NCI-H146 (cell line): Measurements from ENCODE around the gene PRPS2.

Experiments
- DNase-seq: peaks from one replicate; lab custom pipeline; 2025; lab: John Stamatoyannopoulos, UW

Gene PRPS2

DNA sequence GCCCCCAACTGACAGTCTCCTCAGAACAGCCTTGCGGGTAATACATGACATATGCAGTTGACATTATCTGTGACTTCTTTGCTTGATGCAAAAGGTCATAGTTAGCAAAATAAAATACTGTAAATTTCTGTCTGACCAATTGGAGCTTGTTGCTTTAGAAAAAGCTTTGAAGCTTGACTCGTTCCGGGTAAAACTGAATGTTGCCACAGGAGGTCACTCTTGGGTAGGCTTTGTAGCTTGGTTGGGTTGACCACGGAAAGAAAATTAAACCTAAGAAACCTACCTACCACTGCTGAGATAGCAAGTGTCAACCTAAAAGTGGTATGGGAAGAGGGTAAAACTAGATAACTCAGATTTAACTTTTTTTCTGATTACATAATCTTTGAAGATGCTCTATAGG is 23.2 kb downstream of the PRPS2 start:
- no peak for DNase-seq

DNA sequence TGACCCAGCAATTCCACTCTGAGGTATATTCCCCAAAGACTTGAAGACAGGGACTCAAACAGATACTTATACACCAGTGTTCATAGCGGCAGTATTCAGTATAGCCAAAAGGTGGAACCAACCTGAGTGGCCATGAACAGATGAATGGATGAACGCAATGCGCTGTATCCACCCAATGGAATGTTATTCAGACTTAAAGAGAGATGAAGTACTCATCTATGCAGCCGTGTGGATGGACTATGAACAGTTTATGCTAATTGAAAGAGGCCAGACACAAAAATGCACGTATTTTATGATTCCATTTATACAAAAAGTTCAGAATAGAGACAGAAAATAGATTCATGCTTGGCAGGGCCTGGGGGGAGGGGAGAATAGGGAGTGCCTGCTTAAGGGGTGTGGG is 26.3 kb downstream of the PRPS2 start:
- no peak for DNase-seq

DNA sequence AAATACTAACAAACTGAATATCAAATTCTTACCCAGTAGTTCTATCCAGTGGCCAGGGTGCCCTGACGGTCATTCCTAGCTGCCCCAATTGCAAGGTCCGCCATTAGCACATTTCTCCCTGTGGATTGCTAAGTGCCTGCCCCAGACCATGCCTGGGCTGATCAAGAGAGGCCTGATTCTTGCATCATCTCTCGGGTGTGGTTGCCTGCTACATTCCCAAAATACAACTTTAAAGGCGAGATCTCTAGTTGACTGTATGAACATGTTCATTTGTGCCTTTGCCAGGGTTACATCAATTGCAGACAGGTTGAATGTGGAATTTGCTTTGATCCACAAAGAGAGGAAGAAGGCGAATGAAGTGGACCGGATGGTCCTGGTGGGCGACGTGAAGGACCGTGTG is 28.0 kb downstream of the PRPS2 start:
- no peak for DNase-seq

DNA sequence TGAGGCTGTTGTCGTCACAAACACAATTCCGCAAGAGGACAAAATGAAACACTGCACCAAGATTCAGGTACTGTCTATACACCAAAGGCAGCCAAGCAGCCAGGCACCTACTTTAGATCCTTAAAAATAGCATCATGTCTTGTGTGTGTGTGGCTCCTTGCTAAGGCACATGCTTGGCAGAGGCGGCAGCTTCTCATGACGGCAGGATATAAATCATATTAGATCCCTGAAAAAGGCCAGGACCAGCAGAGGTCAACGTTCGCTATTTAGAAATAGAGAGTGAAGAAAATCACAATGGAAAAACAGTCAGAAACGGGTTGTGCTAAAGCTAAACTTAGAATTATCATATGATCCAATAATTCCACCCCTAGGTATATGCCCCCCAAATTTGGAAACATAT is 29.5 kb downstream of the PRPS2 start:
- no peak for DNase-seq

DNA sequence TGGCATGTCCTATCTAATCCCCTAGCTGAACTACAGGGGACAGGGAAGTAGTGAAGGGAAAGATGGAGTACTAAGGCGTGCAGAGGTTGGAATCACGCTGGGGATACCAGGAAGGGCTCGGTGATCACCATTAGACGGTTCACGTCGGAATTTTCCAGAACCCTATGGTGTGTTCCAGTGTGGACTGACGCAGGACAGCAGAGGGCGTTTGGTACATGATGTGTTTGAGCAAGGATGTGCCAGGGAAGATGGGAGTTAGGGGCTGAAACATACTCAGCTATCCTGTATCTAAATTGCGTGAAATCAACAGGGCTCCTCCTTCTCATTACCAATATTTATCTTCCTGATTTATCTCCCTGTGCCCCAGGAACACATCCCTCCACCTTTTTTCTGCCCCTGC is 33.7 kb downstream of the PRPS2 start:
- DNase-seq, result no peak

DNA sequence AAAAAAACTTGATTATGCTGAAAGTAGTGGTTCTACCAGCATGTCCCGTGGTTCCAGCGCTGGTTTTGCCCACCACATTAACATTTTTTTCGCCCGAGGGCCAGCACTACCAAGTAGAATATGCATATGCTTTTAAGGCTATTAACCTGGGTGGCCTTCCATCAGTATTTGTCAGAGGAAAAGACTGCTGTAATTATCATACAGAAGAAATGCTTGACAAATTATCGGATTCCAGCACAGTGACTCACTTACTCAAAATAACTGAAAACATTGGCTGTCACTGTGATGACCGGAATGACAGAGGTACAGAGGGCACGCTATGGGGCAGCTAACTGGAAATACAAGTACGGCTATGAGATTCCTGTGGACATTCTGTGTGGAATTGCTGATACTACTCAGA is 34.6 kb downstream of the PRPS2 start:
- no peak for DNase-seq

DNA sequence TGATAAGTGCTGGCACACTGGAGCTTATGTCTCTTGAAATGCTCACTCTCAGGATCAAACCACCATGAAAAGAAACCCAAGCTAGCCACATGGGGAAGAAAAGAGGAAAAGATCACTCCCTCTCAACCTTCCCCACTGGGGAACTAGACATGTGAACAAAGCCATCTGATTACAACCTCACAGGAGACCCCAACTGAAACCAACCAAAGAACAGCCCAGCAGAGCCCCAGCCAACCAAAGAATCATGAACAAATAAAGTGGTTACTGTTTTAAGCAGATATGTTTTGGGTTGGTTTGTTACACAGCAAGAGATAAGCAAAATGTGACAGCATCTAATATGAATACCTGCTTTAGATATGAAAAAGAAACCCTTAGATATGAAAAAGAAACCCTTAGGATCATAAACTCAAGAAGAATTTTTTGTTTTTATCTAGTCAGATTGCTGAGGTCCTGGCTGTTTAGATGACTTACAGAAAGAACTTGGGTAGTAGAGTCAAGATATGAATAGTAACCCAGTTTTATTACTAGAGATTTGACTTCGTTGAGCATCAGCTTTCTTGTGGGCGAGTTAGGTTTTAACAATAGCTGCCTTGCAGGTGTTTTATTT is 52.0 kb downstream of the PRPS2 start:
- DNase-seq, result no peak

DNA sequence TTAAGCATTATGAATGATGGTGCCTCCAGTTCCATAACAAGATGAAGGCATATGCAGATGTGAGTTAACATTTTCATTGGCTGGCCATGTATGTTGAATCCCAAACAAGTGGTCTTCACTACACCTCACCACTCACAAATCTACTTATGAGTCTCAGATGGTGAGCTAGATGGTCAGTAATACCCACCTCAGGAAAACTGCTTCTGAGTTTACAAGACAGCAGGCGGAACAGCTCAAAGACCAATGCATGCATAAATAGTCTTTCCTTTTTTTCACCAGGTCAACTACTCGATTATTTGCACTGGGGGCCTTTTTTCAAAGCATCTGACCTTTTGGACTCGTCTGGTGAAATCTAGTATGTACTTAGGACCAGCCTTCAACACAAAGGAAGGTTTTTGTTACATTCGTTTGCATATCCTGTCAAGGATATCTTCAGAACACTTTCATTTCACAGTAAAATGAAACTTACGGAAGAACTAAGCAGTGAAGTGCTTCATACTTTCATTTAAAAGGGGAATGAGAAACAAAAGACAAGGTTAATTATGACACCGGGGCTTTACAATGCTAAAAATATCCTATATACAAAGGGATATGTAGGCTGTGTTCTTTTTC is 52.6 kb downstream of the PRPS2 start:
- DNase-seq, result peak; percentile 5

DNA sequence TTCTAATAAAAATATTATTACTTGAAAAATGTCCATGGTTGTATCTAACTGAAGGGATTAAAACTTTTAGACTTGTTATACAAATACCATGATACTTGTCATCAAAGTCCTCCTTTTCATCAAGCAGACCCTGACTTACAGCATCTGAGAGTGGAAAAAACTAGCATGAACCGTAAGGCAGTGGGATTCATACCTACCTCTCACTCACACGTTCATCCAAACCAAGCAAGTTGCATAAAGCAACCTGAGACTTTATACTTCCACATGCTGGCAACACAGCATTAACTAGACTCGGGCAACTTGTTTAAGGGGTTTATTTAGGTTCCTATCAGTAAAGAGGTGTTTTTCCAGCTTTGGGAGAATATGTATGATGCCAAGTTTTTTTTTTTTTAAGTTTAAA is 53.1 kb downstream of the PRPS2 start:
- no peak for DNase-seq

DNA sequence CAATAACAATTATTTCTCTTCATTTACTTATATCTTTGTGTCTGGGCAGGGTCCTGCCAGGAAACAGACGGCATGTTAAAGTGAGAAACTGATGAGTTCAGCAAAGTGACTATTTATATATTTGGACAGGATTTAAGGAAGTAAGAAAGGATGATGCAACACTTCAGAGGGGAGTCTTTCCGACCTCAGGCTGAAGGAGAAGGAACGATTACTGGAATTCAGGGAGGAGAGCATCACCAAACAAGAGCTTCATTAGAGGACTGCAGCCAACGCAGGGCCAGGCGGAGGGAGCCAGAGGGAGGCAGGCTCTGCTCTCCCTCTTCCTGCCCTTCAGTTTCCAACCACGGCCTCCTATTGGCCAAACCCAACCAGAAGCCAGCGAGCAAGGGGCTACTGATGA is 74.1 kb downstream of the PRPS2 start:
- DNase-seq, result no peak

DNA sequence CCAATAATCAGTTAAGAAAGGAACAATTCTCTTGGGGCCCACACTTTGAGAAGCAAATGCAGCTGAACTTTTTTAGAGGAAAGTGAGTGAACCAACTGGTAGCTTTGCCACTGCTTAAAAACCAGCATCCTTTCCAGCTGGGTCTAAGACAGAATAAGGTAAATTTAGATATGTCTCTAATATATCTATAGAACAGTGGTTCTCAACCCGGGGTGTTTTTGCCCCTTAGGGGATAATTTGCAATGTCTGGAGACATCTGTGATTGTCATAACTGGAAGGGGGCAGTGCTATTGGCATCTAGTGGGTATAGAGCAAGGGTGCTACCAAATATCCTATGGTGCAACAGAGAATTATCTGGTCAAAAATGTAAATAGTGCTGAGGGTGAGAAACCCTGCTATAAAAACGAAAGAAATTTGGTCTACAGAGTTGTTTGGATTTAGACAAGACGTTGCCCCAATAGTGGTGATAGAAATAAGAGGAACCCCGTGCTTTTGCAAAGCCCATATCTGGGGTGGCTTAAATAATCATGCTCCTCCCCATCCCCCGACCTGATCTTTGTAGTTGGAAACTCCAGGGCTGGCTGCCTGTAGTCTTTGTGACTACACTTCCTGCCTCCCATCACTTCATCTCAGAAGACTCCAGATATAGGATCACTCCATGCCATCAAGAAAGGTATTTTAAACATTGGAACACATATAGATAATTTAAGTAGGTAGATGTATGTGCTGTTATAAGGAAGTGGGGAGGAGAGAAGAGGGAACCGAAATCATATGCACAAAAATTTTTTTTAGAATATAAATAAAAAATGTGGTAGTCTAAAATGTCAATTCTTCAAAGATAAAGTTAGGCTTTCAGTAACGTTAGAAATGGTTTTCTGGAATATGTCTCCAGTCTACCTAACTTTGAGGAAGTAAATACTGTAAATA is 75.5 kb downstream of the PRPS2 start, which contains the start of gene TLR7:
TSS of gene TLR7 (plus strand) at position 622 of the 927 bp plus-strand sequence. CDS start 507 bp downstream, outside the sequence.
- DNase-seq, result no peak

DNA sequence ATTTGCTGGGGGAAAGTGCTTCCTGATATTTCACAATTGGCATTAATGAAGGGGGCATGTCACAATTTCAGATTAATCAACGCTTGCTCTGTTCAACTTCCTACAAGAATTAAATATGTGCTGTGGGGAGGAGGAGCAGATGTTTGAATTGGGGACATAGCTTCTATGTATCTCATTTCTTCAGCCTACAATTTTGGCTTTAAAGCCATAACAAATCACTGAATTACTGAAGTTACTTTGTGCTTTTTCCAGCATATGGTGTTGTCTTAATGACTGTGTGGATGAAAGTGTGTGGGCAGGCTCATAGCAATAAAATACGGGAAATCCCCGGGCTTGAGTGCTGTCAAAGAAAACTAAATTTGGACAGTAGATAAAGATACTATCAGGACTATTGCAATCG is 76.5 kb downstream of the PRPS2 start:
- DNase-seq, result no peak

DNA sequence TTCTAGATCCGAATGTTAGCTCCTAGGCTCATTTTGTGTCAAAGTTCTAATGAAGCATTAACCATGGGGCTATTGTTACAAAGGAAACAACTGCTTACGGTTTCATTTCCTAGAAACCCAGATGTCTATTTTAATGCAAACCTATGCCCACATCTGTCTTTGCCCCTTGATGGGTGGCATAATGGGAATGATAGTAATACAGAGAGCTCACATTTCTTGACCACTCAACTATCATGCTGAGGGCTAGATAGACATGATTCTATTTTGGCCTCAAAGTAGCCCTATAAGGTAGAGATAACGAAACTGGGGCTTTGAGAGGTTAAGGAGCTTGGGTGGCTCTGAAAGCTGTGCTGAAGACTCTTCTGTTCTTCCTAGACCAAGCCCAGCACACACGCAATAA is 77.5 kb downstream of the PRPS2 start:
- DNase-seq, result no peak

DNA sequence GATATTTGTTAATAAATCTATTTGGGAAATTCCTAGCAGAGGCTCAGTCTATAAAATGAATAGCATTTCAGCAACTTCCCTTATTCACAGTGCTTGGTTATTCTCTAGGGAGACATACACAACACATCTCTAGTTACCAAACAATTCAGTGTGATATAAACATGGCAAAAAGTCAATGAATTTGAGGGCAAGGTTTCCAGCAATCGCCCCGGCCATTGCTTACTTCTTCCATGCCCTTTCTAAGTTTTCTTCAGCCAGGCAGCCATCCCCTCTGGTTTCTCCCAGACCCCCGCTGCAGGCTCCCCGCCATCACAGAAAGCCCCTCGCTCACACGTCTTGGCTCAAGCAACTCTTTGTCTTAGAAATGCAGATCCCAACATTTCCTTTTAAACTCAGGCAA is 80.0 kb downstream of the PRPS2 start:
- DNase-seq, result no peak

DNA sequence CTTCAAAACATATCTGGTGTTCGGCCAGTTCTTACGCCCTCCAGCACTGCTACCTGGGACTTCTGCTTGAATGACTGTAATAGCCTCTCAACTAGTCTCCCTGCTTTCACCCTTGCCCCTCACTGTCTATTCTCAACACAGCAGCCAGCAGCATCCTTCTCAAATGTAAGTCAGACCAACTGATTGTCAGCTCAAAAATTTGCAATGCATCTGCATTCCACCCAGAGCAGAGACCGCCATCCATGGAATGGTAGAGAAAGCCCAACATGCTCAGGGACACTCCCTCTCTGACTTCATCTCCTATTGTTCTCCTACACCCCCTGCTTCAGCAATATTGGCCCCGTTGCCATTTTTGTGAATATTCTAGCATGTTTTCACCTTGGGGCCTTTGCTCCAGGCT is 81.5 kb downstream of the PRPS2 start:
- no peak for DNase-seq
